ENCODE data around the gene CTNNB1. TPM values are rescaled to one million over a fixed set of nuclear protein-coding genes. Genes with fewer than 3 reads are reported as not detected.

CTNNB1 gene
- total RNA-seq, 1 experiment from 2014 or later, result 186 TPM

GRCh38 chr3:41180396-41180795, 18.9 kb upstream of the CTNNB1 start:
- no peak overlapping the region for H3K4me3 ChIP-seq (ENCODE audit: low read depth in 2 of 2, low read length in 2 of 2)
- no peak overlapping the region for H3K27ac ChIP-seq (ENCODE audit: low read length)
- no peak for DNase-seq (ENCODE audit: low read depth, low spot score)
- H3K9me3 ChIP-seq (ENCODE audit: control insufficient read depth, insufficient read depth, low read depth, low read length), result no peaks in the 10 kb centered on the region
- no peak for ATAC-seq
- BruUV-seq (replicated peaks), result no TSS peak
- H3K4me1 ChIP-seq (ENCODE audit: control insufficient read depth, insufficient read depth, low read length), result no peaks in the 10 kb centered on the region
- ChIA-PET POLR2A (no interaction called here), CTCF (interaction anchor here (0.6 kb wide), 1 partner anchor 18 kb away, joined by 3 read pairs; no protein-coding TSS in a partner anchor)
- intact Hi-C loops (cut with micrococcal nuclease; ENCODE audit: unreplicated experiment), result no loop called here
- in situ Hi-C loops (cut with HindIII; ENCODE audit: low pct_unique_long_range_greater_than_20kb, low sequenced_read_pairs), result no loop called here
- no peaks in the 10 kb centered on the region for H3K36me3 ChIP-seq (ENCODE audit: control insufficient read depth, insufficient read depth, low read length)
- H3K27me3 ChIP-seq (ENCODE audit: control insufficient read depth, insufficient read depth, low read length), result peaks cover 4% of the 10 kb centered on the region; the same call in 1 of the 2 replicates
- TF ChIP-seq SIN3A (IDR thresholded peaks at IDR 0.05; ENCODE audit: borderline replicate concordance, insufficient read depth, low read depth, low read length) (no peak), POLR2AphosphoS5 (IDR thresholded peaks at IDR 0.05; ENCODE audit: low read depth, low read length) (no peak), TCF7L2 (IDR thresholded peaks at IDR 0.05; ENCODE audit: low read depth, low read length) (no peak), REST (IDR thresholded peaks at IDR 0.05; ENCODE audit: insufficient read depth in 1 of 2, low read depth in 2 of 2, low read length in 1 of 2) (no peak)
- TF ChIP-seq, protein P1, sequence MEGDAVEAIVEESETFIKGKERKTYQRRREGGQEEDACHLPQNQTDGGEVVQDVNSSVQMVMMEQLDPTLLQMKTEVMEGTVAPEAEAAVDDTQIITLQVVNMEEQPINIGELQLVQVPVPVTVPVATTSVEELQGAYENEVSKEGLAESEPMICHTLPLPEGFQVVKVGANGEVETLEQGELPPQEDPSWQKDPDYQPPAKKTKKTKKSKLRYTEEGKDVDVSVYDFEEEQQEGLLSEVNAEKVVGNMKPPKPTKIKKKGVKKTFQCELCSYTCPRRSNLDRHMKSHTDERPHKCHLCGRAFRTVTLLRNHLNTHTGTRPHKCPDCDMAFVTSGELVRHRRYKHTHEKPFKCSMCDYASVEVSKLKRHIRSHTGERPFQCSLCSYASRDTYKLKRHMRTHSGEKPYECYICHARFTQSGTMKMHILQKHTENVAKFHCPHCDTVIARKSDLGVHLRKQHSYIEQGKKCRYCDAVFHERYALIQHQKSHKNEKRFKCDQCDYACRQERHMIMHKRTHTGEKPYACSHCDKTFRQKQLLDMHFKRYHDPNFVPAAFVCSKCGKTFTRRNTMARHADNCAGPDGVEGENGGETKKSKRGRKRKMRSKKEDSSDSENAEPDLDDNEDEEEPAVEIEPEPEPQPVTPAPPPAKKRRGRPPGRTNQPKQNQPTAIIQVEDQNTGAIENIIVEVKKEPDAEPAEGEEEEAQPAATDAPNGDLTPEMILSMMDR (IDR thresholded peaks at IDR 0.05), result no peak

- no peak for ATAC-seq
- Histone ChIP-seq H3K4me3 (ENCODE audit: low read depth in 2 of 2, low read length in 2 of 2) (no peak overlapping the region), H3K27me3 (ENCODE audit: control insufficient read depth, insufficient read depth, low read length) (peaks cover 4% of the 10 kb centered on the region; the same call in 1 of the 2 replicates), H3K4me1 (ENCODE audit: control insufficient read depth, insufficient read depth, low read length) (no peaks in the 10 kb centered on the region), H3K36me3 (ENCODE audit: control insufficient read depth, insufficient read depth, low read length) (no peaks in the 10 kb centered on the region), H3K27ac (ENCODE audit: low read length) (no peak overlapping the region), H3K9me3 (ENCODE audit: control insufficient read depth, insufficient read depth, low read depth, low read length) (no peaks in the 10 kb centered on the region)
- intact Hi-C loops (cut with micrococcal nuclease; ENCODE audit: unreplicated experiment), result no loop called here
- no peak for TF ChIP-seq SIN3A (IDR thresholded peaks at IDR 0.05; ENCODE audit: borderline replicate concordance, insufficient read depth, low read depth, low read length)
- TF ChIP-seq REST (IDR thresholded peaks at IDR 0.05; ENCODE audit: insufficient read depth in 1 of 2, low read depth in 2 of 2, low read length in 1 of 2), result no peak
- TF ChIP-seq, protein P1 (IDR thresholded peaks at IDR 0.05), result no peak
- TF ChIP-seq POLR2AphosphoS5 (IDR thresholded peaks at IDR 0.05; ENCODE audit: low read depth, low read length), result no peak
- no peak for TF ChIP-seq TCF7L2 (IDR thresholded peaks at IDR 0.05; ENCODE audit: low read depth, low read length)
- no peak for DNase-seq (ENCODE audit: low read depth, low spot score)
- CTCF ChIA-PET, result no interaction called here
- no TSS peak for BruUV-seq (replicated peaks)
- POLR2A ChIA-PET, result no interaction called here
- in situ Hi-C loops (cut with HindIII; ENCODE audit: low pct_unique_long_range_greater_than_20kb, low sequenced_read_pairs), result no loop called here
Measured at GRCh38 chr3:41182504-41183059, 16.7 kb upstream of the CTNNB1 start.
